ENCODE results near the gene TSPAN8.

DNA sequence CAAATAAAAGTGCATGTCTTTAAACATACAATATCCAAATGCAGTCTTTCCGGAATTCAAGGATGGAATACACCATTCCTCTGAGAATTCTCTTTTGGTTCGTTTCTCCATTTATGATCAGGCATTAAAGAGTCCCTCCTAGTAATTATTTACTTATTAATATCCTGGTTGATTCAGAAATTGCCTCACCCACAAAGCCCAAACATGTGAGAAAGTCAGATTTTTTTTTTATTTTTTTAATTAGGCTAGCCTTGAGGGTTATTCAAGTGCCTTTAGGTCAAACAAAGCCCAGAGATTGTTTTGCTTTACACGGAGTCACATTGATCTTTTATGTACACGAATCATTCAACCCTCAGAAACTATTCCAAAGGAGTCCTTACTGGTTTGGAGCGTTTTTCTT is 6.4 kb upstream of the TSPAN8 start:
- no peak for TF ChIP-seq TAF1 (IDR thresholded peaks at IDR 0.05; ENCODE audit: borderline replicate concordance, insufficient read depth, low read length)
- TF ChIP-seq SIN3A (IDR thresholded peaks at IDR 0.05; ENCODE audit: borderline replicate concordance, insufficient read depth, low read length) = no peak
